SH-SY5Y (cell line): Measurements from ENCODE around the gene WAPL.

Experiments used
- GATA2 ChIP-seq: IDR thresholded peaks from 2 replicates; pipeline ENCODE4 v1.6.1; 2011; ENCODE audit warnings: mild to moderate bottlenecking, low read depth, low read length
- GATA3 ChIP-seq: IDR thresholded peaks from 2 replicates; pipeline ENCODE4 v1.6.1; 2011; ENCODE audit warnings: low read depth, mild to moderate bottlenecking, low read length, moderate library complexity

DNA sequence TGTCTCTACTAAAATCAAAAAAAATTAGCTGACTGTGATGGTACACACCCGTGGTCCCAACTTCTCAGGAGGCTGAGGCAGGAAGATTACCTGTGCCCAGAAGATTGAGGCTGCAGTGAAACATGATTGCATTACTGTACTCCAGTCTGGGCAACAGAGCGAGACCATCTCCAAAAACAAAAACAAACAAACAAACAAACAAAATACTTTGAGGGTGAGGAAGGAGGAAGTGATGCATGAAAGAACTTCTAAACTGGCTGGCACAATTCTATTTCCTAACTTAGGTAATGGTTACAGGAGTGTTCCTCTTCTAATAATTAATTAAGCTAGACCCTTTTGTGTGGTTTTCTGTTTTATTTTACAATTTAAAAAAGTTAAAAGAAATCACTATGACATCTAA, 15.5 kb downstream of the WAPL start:
- TF ChIP-seq GATA2 (no peak), GATA3 (no peak)
